ENCODE measurements around the gene TRMT5.

DNA sequence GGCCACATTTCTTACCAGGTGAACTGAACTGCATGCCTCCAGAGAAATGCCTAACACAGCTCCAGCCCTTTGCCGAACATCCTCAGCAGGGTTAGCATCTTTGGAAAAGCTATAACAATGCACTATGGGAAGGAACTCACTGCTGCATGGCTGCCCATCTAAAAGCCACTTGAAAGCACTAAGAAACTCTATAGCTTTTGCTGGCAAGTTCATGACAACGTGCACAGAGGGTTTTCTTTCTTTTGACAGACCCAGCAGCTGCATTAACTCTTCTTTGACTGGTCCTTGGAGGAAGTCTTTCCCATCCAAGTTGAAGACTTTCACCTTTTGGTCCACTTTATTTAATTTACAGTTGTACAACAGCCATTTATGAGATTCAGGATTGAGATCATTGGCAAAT is 5.3 kb downstream of the TRMT5 start:
- TF ChIP-seq, protein P1, sequence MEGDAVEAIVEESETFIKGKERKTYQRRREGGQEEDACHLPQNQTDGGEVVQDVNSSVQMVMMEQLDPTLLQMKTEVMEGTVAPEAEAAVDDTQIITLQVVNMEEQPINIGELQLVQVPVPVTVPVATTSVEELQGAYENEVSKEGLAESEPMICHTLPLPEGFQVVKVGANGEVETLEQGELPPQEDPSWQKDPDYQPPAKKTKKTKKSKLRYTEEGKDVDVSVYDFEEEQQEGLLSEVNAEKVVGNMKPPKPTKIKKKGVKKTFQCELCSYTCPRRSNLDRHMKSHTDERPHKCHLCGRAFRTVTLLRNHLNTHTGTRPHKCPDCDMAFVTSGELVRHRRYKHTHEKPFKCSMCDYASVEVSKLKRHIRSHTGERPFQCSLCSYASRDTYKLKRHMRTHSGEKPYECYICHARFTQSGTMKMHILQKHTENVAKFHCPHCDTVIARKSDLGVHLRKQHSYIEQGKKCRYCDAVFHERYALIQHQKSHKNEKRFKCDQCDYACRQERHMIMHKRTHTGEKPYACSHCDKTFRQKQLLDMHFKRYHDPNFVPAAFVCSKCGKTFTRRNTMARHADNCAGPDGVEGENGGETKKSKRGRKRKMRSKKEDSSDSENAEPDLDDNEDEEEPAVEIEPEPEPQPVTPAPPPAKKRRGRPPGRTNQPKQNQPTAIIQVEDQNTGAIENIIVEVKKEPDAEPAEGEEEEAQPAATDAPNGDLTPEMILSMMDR (IDR thresholded peaks at IDR 0.05; ENCODE audit: low read length) = no peak
- no peak for TF ChIP-seq EZH2 (IDR thresholded peaks at IDR 0.05; ENCODE audit: borderline replicate concordance, low read length)

Data from OCI-LY1 (cell line).